Measurements from ENCODE around the gene EDARADD.

- TF ChIP-seq CTCF (IDR thresholded peaks at IDR 0.05; ENCODE audit: low read length) (no peak), EZH2 (IDR thresholded peaks at IDR 0.05; ENCODE audit: borderline replicate concordance, low read length) (no peak)
Observed at GRCh38 chr1:236361909-236362590, 32.0 kb upstream of the EDARADD start.

Measured in OCI-LY1 (cell line).